Measurements from ENCODE around the gene GALNT12.

Gene GALNT12

DNA sequence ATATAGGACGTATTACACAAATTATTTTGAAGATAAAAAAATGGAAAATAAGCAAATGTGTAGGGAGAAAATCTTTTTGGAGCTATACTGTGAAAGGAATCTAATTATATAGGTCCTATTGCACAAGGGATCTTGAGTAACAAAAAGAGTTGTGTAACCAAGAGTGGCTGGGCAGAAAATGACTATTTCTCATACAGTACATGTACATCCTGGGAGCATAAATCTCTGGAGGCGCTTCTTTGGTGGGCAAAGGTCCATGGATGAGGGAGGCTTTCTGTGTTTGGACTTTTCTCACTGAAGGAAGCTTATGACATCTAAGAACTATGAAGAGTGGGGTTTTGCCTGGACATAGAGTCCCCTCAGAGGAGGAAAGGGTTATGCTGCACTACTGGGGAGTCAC, 40.9 kb upstream of the GALNT12 start:
- Histone ChIP-seq H4K20me1 (ENCODE audit: insufficient read depth, low read length) (no peaks in the 10 kb centered on the region), H2AFZ (ENCODE audit: low read depth, low read length) (no peak overlapping the region), H3K27me3 (ENCODE audit: low read depth, low read length) (no peaks in the 10 kb centered on the region), H3K9ac (ENCODE audit: low read length) (no peak overlapping the region), H3K4me2 (ENCODE audit: low read length) (no peak overlapping the region), H3K9me3 (ENCODE audit: insufficient read depth, low read length) (no peaks in the 10 kb centered on the region), H3K36me3 (replicated peaks; ENCODE audit: low read depth, low read length) (peaks cover 16% of the 10 kb centered on the region), H3K27ac (ENCODE audit: low read length) (no peak overlapping the region), H3K4me1 (ENCODE audit: low read length) (no peaks in the 10 kb centered on the region), H3K4me3 (ENCODE audit: low read length) (no peak overlapping the region), H3K79me2 (ENCODE audit: low read length) (no peaks in the 10 kb centered on the region)
- TF ChIP-seq CTCF (IDR thresholded peaks at IDR 0.05; ENCODE audit: low read depth, low read length) = no peak
- no peak for TF ChIP-seq EZH2phosphoT487 (IDR thresholded peaks at IDR 0.05; ENCODE audit: low read depth)

GRCh38 chr9:98767196-98767595, 40.3 kb upstream of the GALNT12 start:
- peaks cover 15% of the 10 kb centered on the region for H3K36me3 ChIP-seq (replicated peaks; ENCODE audit: low read depth, low read length)
- H3K9ac ChIP-seq (ENCODE audit: low read length) = no peak overlapping the region
- no peaks in the 10 kb centered on the region for H4K20me1 ChIP-seq (ENCODE audit: insufficient read depth, low read length)
- TF ChIP-seq EZH2phosphoT487 (IDR thresholded peaks at IDR 0.05; ENCODE audit: low read depth) = no peak
- no peak for TF ChIP-seq CTCF (IDR thresholded peaks at IDR 0.05; ENCODE audit: low read depth, low read length)
- no peak overlapping the region for H3K4me2 ChIP-seq (ENCODE audit: low read length)
- H2AFZ ChIP-seq (ENCODE audit: low read depth, low read length) = no peak overlapping the region
- H3K9me3 ChIP-seq (ENCODE audit: insufficient read depth, low read length) = no peaks in the 10 kb centered on the region
- H3K4me3 ChIP-seq (ENCODE audit: low read length) = no peak overlapping the region
- H3K79me2 ChIP-seq (ENCODE audit: low read length) = no peaks in the 10 kb centered on the region
- no peak overlapping the region for H3K27ac ChIP-seq (ENCODE audit: low read length)
- no peaks in the 10 kb centered on the region for H3K27me3 ChIP-seq (ENCODE audit: low read depth, low read length)
- H3K4me1 ChIP-seq (ENCODE audit: low read length) = no peaks in the 10 kb centered on the region

GRCh38 chr9:98767915-98768314, 39.6 kb upstream of the GALNT12 start:
- H3K79me2 ChIP-seq (ENCODE audit: low read length) = no peaks in the 10 kb centered on the region
- peaks cover 15% of the 10 kb centered on the region for H3K36me3 ChIP-seq (replicated peaks; ENCODE audit: low read depth, low read length)
- H3K4me1 ChIP-seq (ENCODE audit: low read length) = no peaks in the 10 kb centered on the region
- H3K9me3 ChIP-seq (ENCODE audit: insufficient read depth, low read length) = no peaks in the 10 kb centered on the region
- H3K9ac ChIP-seq (ENCODE audit: low read length) = no peak overlapping the region
- H4K20me1 ChIP-seq (ENCODE audit: insufficient read depth, low read length) = no peaks in the 10 kb centered on the region
- no peak overlapping the region for H3K4me2 ChIP-seq (ENCODE audit: low read length)
- H3K4me3 ChIP-seq (ENCODE audit: low read length) = no peak overlapping the region
- no peak overlapping the region for H2AFZ ChIP-seq (ENCODE audit: low read depth, low read length)
- TF ChIP-seq CTCF (IDR thresholded peaks at IDR 0.05; ENCODE audit: low read depth, low read length) = no peak
- no peak for TF ChIP-seq EZH2phosphoT487 (IDR thresholded peaks at IDR 0.05; ENCODE audit: low read depth)
- no peak overlapping the region for H3K27ac ChIP-seq (ENCODE audit: low read length)
- no peaks in the 10 kb centered on the region for H3K27me3 ChIP-seq (ENCODE audit: low read depth, low read length)

DNA sequence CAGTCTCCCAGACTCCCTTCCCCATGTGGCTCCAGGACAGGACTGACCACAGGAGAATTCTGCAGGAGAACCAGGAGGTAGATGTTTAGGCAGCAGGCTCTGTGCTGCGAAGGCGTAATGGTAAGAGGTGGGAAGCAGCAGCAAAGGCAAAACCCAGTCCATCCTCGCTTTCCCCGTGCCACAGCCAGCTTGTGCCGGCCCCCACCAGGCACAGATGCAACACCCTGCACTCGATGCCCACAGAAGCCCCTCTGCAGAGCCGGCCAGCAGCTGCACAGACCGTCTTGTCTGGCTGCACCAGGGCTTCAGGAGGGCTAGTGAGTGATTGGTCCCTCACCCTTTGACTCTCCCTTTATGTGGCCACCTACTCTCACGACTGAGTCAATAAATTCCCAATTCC, 39.1 kb upstream of the GALNT12 start:
- Histone ChIP-seq H3K4me1 (ENCODE audit: low read length) (no peaks in the 10 kb centered on the region), H3K79me2 (ENCODE audit: low read length) (no peaks in the 10 kb centered on the region), H3K27me3 (ENCODE audit: low read depth, low read length) (no peaks in the 10 kb centered on the region), H3K27ac (ENCODE audit: low read length) (no peak overlapping the region), H3K9ac (ENCODE audit: low read length) (no peak overlapping the region), H3K9me3 (ENCODE audit: insufficient read depth, low read length) (no peaks in the 10 kb centered on the region), H2AFZ (ENCODE audit: low read depth, low read length) (no peak overlapping the region), H3K4me2 (ENCODE audit: low read length) (no peak overlapping the region), H4K20me1 (ENCODE audit: insufficient read depth, low read length) (no peaks in the 10 kb centered on the region), H3K36me3 (replicated peaks; ENCODE audit: low read depth, low read length) (peaks cover 18% of the 10 kb centered on the region), H3K4me3 (ENCODE audit: low read length) (no peak overlapping the region)
- no peak for TF ChIP-seq CTCF (IDR thresholded peaks at IDR 0.05; ENCODE audit: low read depth, low read length)
- TF ChIP-seq EZH2phosphoT487 (IDR thresholded peaks at IDR 0.05; ENCODE audit: low read depth) = no peak
